Kidney (tissue), 14 donors: ENCODE measurements around the gene FERMT1. TPM values are rescaled to one million over a fixed set of nuclear protein-coding genes. Genes with fewer than 3 reads are reported as not detected.

Source experiments
- DNase-seq, 5 donors: peaks; one replicate each; pipeline ENCODE4 v3.0.0-alpha.2; 2013 to 2020
- FAIRE-seq: peaks from 2 replicates; lab custom pipeline; 2012; peaks lifted over from hg19 to GRCh38; lab: Jason Lieb, UNC
- H3K27ac ChIP-seq, 2 donors: one replicate each; pipeline ENCODE4 v1.7.0; 2013; ENCODE audit warnings: low read depth in 2 of 2, low read length in 2 of 2, inconsistent platforms in 1 of 2
- H3K27me3 ChIP-seq: one replicate; pipeline ENCODE4 v1.7.1; 2013; ENCODE audit warnings: low read length, inconsistent platforms; ENCODE audit not compliant: control insufficient read depth, insufficient read depth
- H3K36me3 ChIP-seq, 3 donors: one replicate each; pipeline versions ENCODE4 v1.7.0 to v1.7.1; 2013; ENCODE audit warnings: low read length in 3 of 3, control low read depth in 1 of 3, inconsistent platforms in 1 of 3; ENCODE audit not compliant: insufficient read depth in 3 of 3, control insufficient read depth in 2 of 3
- H3K4me1 ChIP-seq, 3 donors: one replicate each; pipeline versions ENCODE4 v1.7.0 to v1.7.1; 2013; ENCODE audit warnings: low read length in 3 of 3, inconsistent platforms in 1 of 3, low read depth in 1 of 3; ENCODE audit not compliant: control insufficient read depth in 2 of 3, insufficient read depth in 2 of 3
- H3K4me3 ChIP-seq, 3 donors: one replicate each; pipeline versions ENCODE4 v1.7.0 to v1.8.1; 2013; ENCODE audit warnings: low read length in 3 of 3, control low read depth in 1 of 3, inconsistent platforms in 1 of 3
- H3K9ac ChIP-seq, 3 donors: one replicate each; pipeline versions ENCODE4 v1.7.0 to v1.7.1; 2013; ENCODE audit warnings: low read length in 3 of 3, control low read depth in 1 of 3, inconsistent platforms in 1 of 3
- H3K9me3 ChIP-seq, 3 donors: one replicate each; pipeline versions ENCODE4 v1.7.0 to v1.7.1; 2013; ENCODE audit warnings: low read length in 3 of 3, control low read depth in 1 of 3, inconsistent platforms in 1 of 3; ENCODE audit not compliant: control insufficient read depth in 2 of 3, insufficient read depth in 1 of 3
- intact Hi-C: fragments of 100-400 bp; cut with DNase I; formaldehyde crosslinking; loops from one replicate; pipeline ENCODE4 v1.11.1; 2022
- polyA plus RNA-seq: library from polyadenylated mRNA; stranded (reverse); fragments of 350-450 nt; fragmentation: Illumina TruSeq; extraction: RNeasy Lipid Tissue Mini Kit (QIAGEN cat#74804); gene quantifications from one replicate; pipeline ENCODE4 v1.2.3, GENCODE V29; 2014; ENCODE audit warnings: low read depth, low replicate concordance; ENCODE audit not compliant: insufficient read depth
- total RNA-seq: library from RNA; stranded (reverse); fragmentation: NEBNext Ultra II Directional; extraction: Animal tissue kit (Norgen Biotek cat#: 25700); gene quantifications from one replicate; pipeline ENCODE4 v1.2.1, GENCODE V29; 2021
- TF ChIP-seq, protein P1 (sequence below): IDR thresholded peaks from 3 replicates; pipeline ENCODE4 v1.5.1; 2012; ENCODE audit warnings: mild to moderate bottlenecking, moderate library complexity, borderline replicate concordance; ENCODE audit not compliant: insufficient read depth; ENCODE audit errors: extremely low read depth
- donor health status: control.
- donor health status: control.
- donor health status: control.
- donor health status: control.
- donor health status: control.
- donor health status: DM: yes; HTN: yes; CAD: no.
- donor health status: Normal renal cell carcinoma (clear cell type).

FERMT1 gene
- total and polyA plus RNA-seq, 2 donors from 2014 or later, result 0.57 to 2.2 TPM

DNA sequence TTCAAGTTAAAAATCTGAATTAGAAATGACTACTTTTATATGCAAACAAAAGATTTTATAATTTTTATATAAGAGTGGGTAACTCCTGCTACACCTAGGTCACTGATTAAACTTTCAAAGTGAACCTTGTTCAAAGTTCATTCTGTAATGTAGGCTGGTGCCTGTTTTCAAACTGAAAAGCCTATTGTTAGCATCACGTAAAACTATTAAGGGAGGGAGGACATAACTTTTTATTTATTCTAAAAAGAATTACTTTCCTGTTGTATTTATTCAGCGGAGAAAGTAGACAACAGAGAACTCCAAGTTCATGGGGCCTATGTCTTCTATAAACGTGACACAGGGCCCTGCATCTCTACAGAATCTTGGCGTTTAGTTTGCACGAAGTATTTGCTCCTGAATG, 27.4 kb downstream of the FERMT1 start:
- H3K4me3 ChIP-seq, result no peak overlapping the region
- FAIRE-seq (peak; percentile 80), DNase-seq (no peak)
- no peaks in the 10 kb centered on the region for H3K9me3 ChIP-seq
- H3K4me1 ChIP-seq, result peaks cover 0 to 13% (median 0%) of the 10 kb centered on the region in 3 donors
- H3K27ac ChIP-seq, result no peak overlapping the region
- H3K36me3 ChIP-seq, result no peaks in the 10 kb centered on the region
- H3K27me3 ChIP-seq, result no peaks in the 10 kb centered on the region
- H3K9ac ChIP-seq, result no peak overlapping the region
- TF ChIP-seq, protein P1, sequence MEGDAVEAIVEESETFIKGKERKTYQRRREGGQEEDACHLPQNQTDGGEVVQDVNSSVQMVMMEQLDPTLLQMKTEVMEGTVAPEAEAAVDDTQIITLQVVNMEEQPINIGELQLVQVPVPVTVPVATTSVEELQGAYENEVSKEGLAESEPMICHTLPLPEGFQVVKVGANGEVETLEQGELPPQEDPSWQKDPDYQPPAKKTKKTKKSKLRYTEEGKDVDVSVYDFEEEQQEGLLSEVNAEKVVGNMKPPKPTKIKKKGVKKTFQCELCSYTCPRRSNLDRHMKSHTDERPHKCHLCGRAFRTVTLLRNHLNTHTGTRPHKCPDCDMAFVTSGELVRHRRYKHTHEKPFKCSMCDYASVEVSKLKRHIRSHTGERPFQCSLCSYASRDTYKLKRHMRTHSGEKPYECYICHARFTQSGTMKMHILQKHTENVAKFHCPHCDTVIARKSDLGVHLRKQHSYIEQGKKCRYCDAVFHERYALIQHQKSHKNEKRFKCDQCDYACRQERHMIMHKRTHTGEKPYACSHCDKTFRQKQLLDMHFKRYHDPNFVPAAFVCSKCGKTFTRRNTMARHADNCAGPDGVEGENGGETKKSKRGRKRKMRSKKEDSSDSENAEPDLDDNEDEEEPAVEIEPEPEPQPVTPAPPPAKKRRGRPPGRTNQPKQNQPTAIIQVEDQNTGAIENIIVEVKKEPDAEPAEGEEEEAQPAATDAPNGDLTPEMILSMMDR, result no peak
- intact Hi-C loops, result no loop called here

- Histone ChIP-seq H3K4me1 (peaks cover 0 to 13% (median 0%) of the 10 kb centered on the region in 3 donors), H3K9ac (no peak overlapping the region), H3K27me3 (no peaks in the 10 kb centered on the region), H3K4me3 (no peak overlapping the region), H3K36me3 (no peaks in the 10 kb centered on the region), H3K9me3 (no peaks in the 10 kb centered on the region), H3K27ac (no peak overlapping the region)
- no peak for DNase-seq
- TF ChIP-seq, protein P1, result no peak
- FAIRE-seq, result no peak
- intact Hi-C loops, result no loop called here
These were observed 28.3 kb downstream of the FERMT1 start for GRCh38 chr20:6094565-6094964.

GRCh38 chr20:6094063-6094462, 28.8 kb downstream of the FERMT1 start:
- no peak overlapping the region for H3K9ac ChIP-seq
- H3K27ac ChIP-seq, result no peak overlapping the region
- DNase-seq (no peak), FAIRE-seq (no peak)
- TF ChIP-seq, protein P1, result no peak
- no peaks in the 10 kb centered on the region for H3K27me3 ChIP-seq
- intact Hi-C loops, result no loop called here
- H3K4me1 ChIP-seq, result peaks cover 0 to 13% (median 0%) of the 10 kb centered on the region in 3 donors
- H3K9me3 ChIP-seq, result no peaks in the 10 kb centered on the region
- H3K4me3 ChIP-seq, result no peak overlapping the region
- H3K36me3 ChIP-seq, result peaks cover 0 to 2% (median 0%) of the 10 kb centered on the region in 3 donors

DNA sequence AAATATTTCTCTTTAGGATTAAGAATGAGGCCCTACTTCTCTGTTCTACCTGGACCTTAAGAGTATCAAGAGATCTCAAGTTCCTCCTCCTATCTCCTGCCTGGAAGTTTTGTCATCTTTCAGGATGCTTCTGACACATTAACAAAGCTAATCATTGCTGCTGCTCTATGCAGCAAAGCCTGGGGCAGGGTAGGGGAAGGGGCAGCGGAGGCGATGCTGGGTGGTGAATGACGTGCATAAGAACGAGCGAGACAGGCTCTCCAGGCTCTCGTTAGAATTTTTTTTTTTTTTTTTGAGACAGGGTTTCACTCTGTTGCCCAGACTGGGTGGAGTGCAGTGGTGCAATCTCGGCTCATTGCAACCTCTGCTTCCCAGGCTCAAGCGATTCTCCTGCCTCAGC, 31.2 kb downstream of the FERMT1 start:
- no peaks in the 10 kb centered on the region for H3K9me3 ChIP-seq
- peaks cover 0 to 2% (median 0%) of the 10 kb centered on the region in 3 donors for H3K36me3 ChIP-seq
- DNase-seq, result no peak
- H3K27me3 ChIP-seq, result no peaks in the 10 kb centered on the region
- H3K4me1 ChIP-seq, result peaks cover 0 to 13% (median 0%) of the 10 kb centered on the region in 3 donors
- no peak overlapping the region for H3K4me3 ChIP-seq
- TF ChIP-seq, protein P1, result no peak
- no peak overlapping the region for H3K9ac ChIP-seq
- intact Hi-C loops, result no loop called here
- no peak for FAIRE-seq
- H3K27ac ChIP-seq, result no peak overlapping the region
